Thymus (tissue), 11 donors: ENCODE results near the gene BFSP1. TPM values are rescaled to one million over a fixed set of nuclear protein-coding genes. Genes with fewer than 3 reads are reported as not detected.

ENCODE experiments used
- DNase-seq, 9 donors: peaks; one replicate each; pipeline ENCODE4 v3.0.0-alpha.2; 2013; ENCODE audit warnings: low spot score in 9 of 9, low read depth in 6 of 9, missing footprints in 1 of 9
- H3K27ac ChIP-seq, 2 donors: one replicate each; pipeline ENCODE4 v1.5.1; 2013; ENCODE audit warnings: control low read depth in 1 of 2, low read depth in 1 of 2, low read length in 1 of 2, mild to moderate bottlenecking in 1 of 2, moderate library complexity in 1 of 2
- H3K27me3 ChIP-seq, 2 donors: one replicate each; pipeline ENCODE4 v1.5.1; 2013; ENCODE audit warnings: low read length in 1 of 2; ENCODE audit not compliant: control insufficient read depth in 2 of 2, insufficient read depth in 1 of 2
- H3K36me3 ChIP-seq, 2 donors: one replicate each; pipeline ENCODE4 v1.5.1; 2013; ENCODE audit warnings: low read length in 1 of 2, mild to moderate bottlenecking in 1 of 2, moderate library complexity in 1 of 2; ENCODE audit not compliant: control insufficient read depth in 2 of 2, insufficient read depth in 2 of 2
- H3K4me1 ChIP-seq, 2 donors: one replicate each; pipeline ENCODE4 v1.5.1; 2013; ENCODE audit warnings: low read length in 2 of 2; ENCODE audit not compliant: control insufficient read depth in 2 of 2, insufficient read depth in 2 of 2
- H3K4me3 ChIP-seq, 2 donors: one replicate each; pipeline ENCODE4 v1.5.1; 2013; ENCODE audit warnings: low read length in 2 of 2, control low read depth in 1 of 2, mild to moderate bottlenecking in 1 of 2
- H3K9me3 ChIP-seq, 2 donors: one replicate each; pipeline ENCODE4 v1.5.1; 2013; ENCODE audit warnings: low read length in 1 of 2, mild to moderate bottlenecking in 1 of 2; ENCODE audit not compliant: control insufficient read depth in 2 of 2, insufficient read depth in 1 of 2
- WGBS: extraction: QIAGEN DNeasy Blood & Tissue Kit; methylation state at CpG from one replicate; pipeline ENCODE4 v1.1.7; 2013; 5-methylcytosine and 5-hydroxymethylcytosine counted together
- polyA plus RNA-seq: library from polyadenylated mRNA; stranded (reverse); fragments of 200-250 nt; gene quantifications from one replicate; pipeline ENCODE4 v1.2.3, GENCODE V29; 2013
- total RNA-seq: library from RNA; stranded (reverse); fragments of 120-200 nt; gene quantifications from one replicate; pipeline ENCODE4 v1.2.4, GENCODE V29; 2013
- donor health status: healthy.

Gene BFSP1
- total and polyA plus RNA-seq, 2 donors, result 0.27 to 0.57 TPM

GRCh38 chr20:17519606-17520285, 11.4 kb downstream of the BFSP1 start:
- 96% methylated on average over 7 of the region's 7 CpGs for WGBS
- no peak for DNase-seq
- H3K9me3 ChIP-seq, result no peaks in the 10 kb centered on the region
- H3K4me1 ChIP-seq, result no peaks in the 10 kb centered on the region
- H3K36me3 ChIP-seq, result no peaks in the 10 kb centered on the region
- no peaks in the 10 kb centered on the region for H3K27me3 ChIP-seq
- no peak overlapping the region for H3K27ac ChIP-seq
- H3K4me3 ChIP-seq, result no peak overlapping the region

- no peak for DNase-seq
- H3K27me3 ChIP-seq, result no peaks in the 10 kb centered on the region
- no peaks in the 10 kb centered on the region for H3K9me3 ChIP-seq
- H3K4me1 ChIP-seq, result no peaks in the 10 kb centered on the region
- WGBS, result 94% methylated on average over 14 of the region's 14 CpGs
- no peak overlapping the region for H3K4me3 ChIP-seq
- H3K27ac ChIP-seq, result no peak overlapping the region
- H3K36me3 ChIP-seq, result no peaks in the 10 kb centered on the region
Measured at GRCh38 chr20:17518339-17519052, 12.7 kb downstream of the BFSP1 start.

GRCh38 chr20:17515053-17515452, 16.1 kb downstream of the BFSP1 start:
- Histone ChIP-seq H3K27me3 (no peaks in the 10 kb centered on the region), H3K27ac (no peak overlapping the region), H3K9me3 (no peaks in the 10 kb centered on the region), H3K4me1 (no peaks in the 10 kb centered on the region), H3K36me3 (no peaks in the 10 kb centered on the region), H3K4me3 (no peak overlapping the region)
- over 99% methylated on average over 3 of the region's 3 CpGs for WGBS
- DNase-seq, result no peak

GRCh38 chr20:17513939-17514338, 17.2 kb downstream of the BFSP1 start:
- WGBS, result 91% methylated on average over 2 of the region's 2 CpGs
- no peak for DNase-seq
- Histone ChIP-seq H3K36me3 (no peaks in the 10 kb centered on the region), H3K9me3 (no peaks in the 10 kb centered on the region), H3K27me3 (no peaks in the 10 kb centered on the region), H3K4me1 (no peaks in the 10 kb centered on the region), H3K4me3 (no peak overlapping the region), H3K27ac (no peak overlapping the region)

- 54% methylated on average over 6 of the region's 6 CpGs for WGBS
- no peaks in the 10 kb centered on the region for H3K9me3 ChIP-seq
- no peaks in the 10 kb centered on the region for H3K4me1 ChIP-seq
- H3K27ac ChIP-seq, result no peak overlapping the region
- no peak overlapping the region for H3K4me3 ChIP-seq
- no peaks in the 10 kb centered on the region for H3K36me3 ChIP-seq
- no peak for DNase-seq
- H3K27me3 ChIP-seq, result no peaks in the 10 kb centered on the region
Measured at GRCh38 chr20:17511401-17511800, 19.8 kb downstream of the BFSP1 start.

- Histone ChIP-seq H3K9me3 (no peaks in the 10 kb centered on the region), H3K4me1 (peaks cover 0 to 2% of the 10 kb centered on the region in 2 donors), H3K36me3 (no peaks in the 10 kb centered on the region), H3K27me3 (peaks cover 0 to 6% of the 10 kb centered on the region in 2 donors), H3K4me3 (no peak overlapping the region), H3K27ac (no peak overlapping the region)
- no peak for DNase-seq
- WGBS, result 85% methylated on average over 4 of the region's 4 CpGs
Measured at GRCh38 chr20:17510548-17510947, 20.6 kb downstream of the BFSP1 start.

GRCh38 chr20:17508756-17509155, 22.4 kb downstream of the BFSP1 start:
- DNase-seq, result no peak
- 94% methylated on average over 18 of the region's 18 CpGs for WGBS

GRCh38 chr20:17507531-17507930, 23.6 kb downstream of the BFSP1 start:
- peaks cover 13 to 28% of the 10 kb centered on the region in 2 donors for H3K4me1 ChIP-seq
- no peaks in the 10 kb centered on the region for H3K9me3 ChIP-seq
- DNase-seq, result no peak
- no peaks in the 10 kb centered on the region for H3K36me3 ChIP-seq
- H3K27me3 ChIP-seq, result peaks cover 0 to 12% of the 10 kb centered on the region in 2 donors
- 90% methylated on average over 5 of the region's 5 CpGs for WGBS
- no peak overlapping the region for H3K4me3 ChIP-seq
- no peak overlapping the region for H3K27ac ChIP-seq

More at GRCh38 chr20:17508756-17509155, 22.4 kb downstream of the BFSP1 start:
- Histone ChIP-seq H3K27ac (no peak overlapping the region), H3K9me3 (no peaks in the 10 kb centered on the region), H3K4me1 (peaks cover 10 to 18% of the 10 kb centered on the region in 2 donors), H3K36me3 (no peaks in the 10 kb centered on the region), H3K27me3 (peaks cover 0 to 12% of the 10 kb centered on the region in 2 donors), H3K4me3 (no peak overlapping the region)

GRCh38 chr20:17507032-17507431, 24.1 kb downstream of the BFSP1 start:
- WGBS, result 71% methylated on average over 2 of the region's 2 CpGs
- no peak overlapping the region for H3K27ac ChIP-seq
- peaks cover 0 to 12% of the 10 kb centered on the region in 2 donors for H3K27me3 ChIP-seq

More at GRCh38 chr20:17507032-17507431, 24.1 kb downstream of the BFSP1 start:
- no peak for DNase-seq
- Histone ChIP-seq H3K4me3 (no peak overlapping the region), H3K9me3 (no peaks in the 10 kb centered on the region), H3K36me3 (no peaks in the 10 kb centered on the region), H3K4me1 (peaks cover 13 to 28% of the 10 kb centered on the region in 2 donors)
